ENCODE data around the gene FBXL14. TPM values are rescaled to one million over a fixed set of nuclear protein-coding genes. Genes with fewer than 3 reads are reported as not detected.

FBXL14 gene
- total RNA-seq, 1 experiment from 2014 or later: 19.3 TPM

DNA sequence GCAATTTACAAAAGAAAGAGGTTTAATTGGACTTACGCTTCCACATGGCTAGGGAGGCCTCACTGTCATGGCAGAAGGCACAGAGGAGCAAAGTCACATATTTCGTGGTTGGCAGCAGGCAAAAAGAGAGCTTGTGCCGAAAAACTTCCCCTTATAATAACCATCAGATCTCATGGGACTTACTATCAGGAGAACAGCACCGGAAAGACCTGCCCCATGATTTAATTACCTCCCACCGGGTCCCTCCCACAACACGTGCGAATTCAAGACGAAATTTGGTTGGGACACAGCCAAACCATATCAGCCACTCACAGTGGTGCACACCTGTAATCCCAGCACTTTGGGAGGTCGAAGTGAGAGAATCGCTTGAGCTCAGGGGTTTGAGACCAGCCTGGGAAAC lies 68.5 kb downstream of the FBXL14 start:
- no TSS peak for BruUV-seq (replicated peaks)
- TF ChIP-seq EZH2 (IDR thresholded peaks at IDR 0.05; ENCODE audit: borderline replicate concordance, low read depth, low read length, poor library complexity, severe bottlenecking): no peak
- TF ChIP-seq, protein P1, sequence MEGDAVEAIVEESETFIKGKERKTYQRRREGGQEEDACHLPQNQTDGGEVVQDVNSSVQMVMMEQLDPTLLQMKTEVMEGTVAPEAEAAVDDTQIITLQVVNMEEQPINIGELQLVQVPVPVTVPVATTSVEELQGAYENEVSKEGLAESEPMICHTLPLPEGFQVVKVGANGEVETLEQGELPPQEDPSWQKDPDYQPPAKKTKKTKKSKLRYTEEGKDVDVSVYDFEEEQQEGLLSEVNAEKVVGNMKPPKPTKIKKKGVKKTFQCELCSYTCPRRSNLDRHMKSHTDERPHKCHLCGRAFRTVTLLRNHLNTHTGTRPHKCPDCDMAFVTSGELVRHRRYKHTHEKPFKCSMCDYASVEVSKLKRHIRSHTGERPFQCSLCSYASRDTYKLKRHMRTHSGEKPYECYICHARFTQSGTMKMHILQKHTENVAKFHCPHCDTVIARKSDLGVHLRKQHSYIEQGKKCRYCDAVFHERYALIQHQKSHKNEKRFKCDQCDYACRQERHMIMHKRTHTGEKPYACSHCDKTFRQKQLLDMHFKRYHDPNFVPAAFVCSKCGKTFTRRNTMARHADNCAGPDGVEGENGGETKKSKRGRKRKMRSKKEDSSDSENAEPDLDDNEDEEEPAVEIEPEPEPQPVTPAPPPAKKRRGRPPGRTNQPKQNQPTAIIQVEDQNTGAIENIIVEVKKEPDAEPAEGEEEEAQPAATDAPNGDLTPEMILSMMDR (conservative IDR thresholded peaks at IDR 0.05; ENCODE audit: low read depth, low read length): no peak
- Histone ChIP-seq H3K9me3 (ENCODE audit: low read depth, low read length, poor library complexity, severe bottlenecking) (no peaks in the 10 kb centered on the region), H3K27ac (ENCODE audit: low read depth, low read length, poor library complexity, severe bottlenecking) (no peak overlapping the region), H3K27me3 (replicated peaks; ENCODE audit: insufficient read depth, low read depth, low read length, poor library complexity) (peaks cover 12% of the 10 kb centered on the region), H3K4me3 (ENCODE audit: low read depth, low read length, poor library complexity, severe bottlenecking) (no peak overlapping the region), H3K4me1 (ENCODE audit: insufficient read depth, low read length, poor library complexity, severe bottlenecking) (peaks cover 4% of the 10 kb centered on the region), H3K36me3 (ENCODE audit: insufficient read depth, low read length, poor library complexity, severe bottlenecking) (no peaks in the 10 kb centered on the region)
- POLR2A ChIA-PET (ENCODE audit: low non-redundant PET): interaction anchor here (0.6 kb wide), 1 partner anchor 988 kb away, joined by 3 read pairs; no protein-coding TSS in a partner anchor
- DNase-seq (ENCODE audit: low spot score): no peak
- CTCF ChIA-PET: interaction anchor here (0.5 kb wide), 1 partner anchor 29 kb away, joined by 6 read pairs; no protein-coding TSS in a partner anchor
- intact Hi-C loops (cut with micrococcal nuclease; ENCODE audit: unreplicated experiment): no loop called here

DNA sequence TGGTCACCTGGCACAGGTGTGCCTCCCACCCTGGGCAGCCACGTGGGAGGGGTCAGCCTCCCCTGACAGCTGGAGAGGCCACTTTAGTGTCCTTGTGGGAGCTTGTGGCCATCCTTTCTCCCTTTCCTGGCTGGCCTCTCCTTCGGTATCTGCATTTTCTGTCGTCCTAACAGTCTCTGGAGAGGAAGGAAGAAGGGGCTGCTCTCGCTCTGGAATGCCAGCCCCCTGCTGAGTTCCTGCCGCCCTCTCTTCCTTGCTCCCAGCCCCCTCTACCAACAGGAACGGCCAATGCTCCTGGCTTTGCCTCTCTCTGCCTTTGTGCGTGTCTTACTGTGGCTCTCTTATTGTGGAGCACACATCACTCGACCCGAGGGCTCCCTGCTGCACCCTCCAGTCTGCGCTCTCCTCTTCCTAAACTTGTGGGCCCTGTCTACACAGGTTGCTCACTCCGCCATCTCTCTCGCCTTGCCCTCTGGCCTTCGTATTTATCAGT lies 70.8 kb downstream of the FBXL14 start:
- Histone ChIP-seq H3K4me1 (ENCODE audit: insufficient read depth, low read length, poor library complexity, severe bottlenecking) (peaks cover 4% of the 10 kb centered on the region), H3K36me3 (ENCODE audit: insufficient read depth, low read length, poor library complexity, severe bottlenecking) (no peaks in the 10 kb centered on the region), H3K9me3 (ENCODE audit: low read depth, low read length, poor library complexity, severe bottlenecking) (no peaks in the 10 kb centered on the region), H3K27ac (ENCODE audit: low read depth, low read length, poor library complexity, severe bottlenecking) (no peak overlapping the region), H3K4me3 (ENCODE audit: low read depth, low read length, poor library complexity, severe bottlenecking) (no peak overlapping the region), H3K27me3 (replicated peaks; ENCODE audit: insufficient read depth, low read depth, low read length, poor library complexity) (no peaks in the 10 kb centered on the region)
- ChIA-PET POLR2A (ENCODE audit: low non-redundant PET) (no interaction called here), CTCF (no interaction called here)
- TF ChIP-seq, protein P1 (conservative IDR thresholded peaks at IDR 0.05; ENCODE audit: low read depth, low read length): no peak
- TF ChIP-seq EZH2 (IDR thresholded peaks at IDR 0.05; ENCODE audit: borderline replicate concordance, low read depth, low read length, poor library complexity, severe bottlenecking): no peak
- BruUV-seq (replicated peaks): no TSS peak
- DNase-seq (ENCODE audit: low spot score): no peak
- intact Hi-C loops (cut with micrococcal nuclease; ENCODE audit: unreplicated experiment): no loop called here

DNA sequence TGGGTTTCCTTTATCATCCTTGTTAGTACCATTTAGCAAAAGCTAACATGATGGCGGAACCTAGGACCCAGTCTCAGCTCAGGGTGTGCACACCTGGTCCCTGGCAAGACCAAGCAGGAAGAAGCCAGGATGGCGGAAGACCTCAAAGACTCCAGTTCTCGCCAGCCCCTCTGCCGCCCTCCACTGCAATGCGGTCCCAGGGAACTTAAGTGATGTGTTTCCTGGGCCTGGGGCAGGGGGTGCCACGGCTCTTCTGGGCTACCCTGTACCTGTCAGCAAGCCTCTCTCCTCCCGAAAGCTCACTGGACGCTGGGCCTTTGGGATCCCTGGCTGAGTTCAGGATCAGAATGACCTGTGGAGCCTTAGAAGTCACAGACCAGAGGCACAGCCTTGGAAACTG lies 71.3 kb downstream of the FBXL14 start:
- H3K9me3 ChIP-seq (ENCODE audit: low read depth, low read length, poor library complexity, severe bottlenecking): no peaks in the 10 kb centered on the region
- no peak overlapping the region for H3K27ac ChIP-seq (ENCODE audit: low read depth, low read length, poor library complexity, severe bottlenecking)
- no peak for DNase-seq (ENCODE audit: low spot score)
- H3K4me1 ChIP-seq (ENCODE audit: insufficient read depth, low read length, poor library complexity, severe bottlenecking): peaks cover 4% of the 10 kb centered on the region
- ChIA-PET POLR2A (ENCODE audit: low non-redundant PET) (no interaction called here), CTCF (no interaction called here)
- H3K36me3 ChIP-seq (ENCODE audit: insufficient read depth, low read length, poor library complexity, severe bottlenecking): no peaks in the 10 kb centered on the region
- TF ChIP-seq, protein P1 (conservative IDR thresholded peaks at IDR 0.05; ENCODE audit: low read depth, low read length): no peak
- no peak for TF ChIP-seq EZH2 (IDR thresholded peaks at IDR 0.05; ENCODE audit: borderline replicate concordance, low read depth, low read length, poor library complexity, severe bottlenecking)
- no peaks in the 10 kb centered on the region for H3K27me3 ChIP-seq (replicated peaks; ENCODE audit: insufficient read depth, low read depth, low read length, poor library complexity)
- H3K4me3 ChIP-seq (ENCODE audit: low read depth, low read length, poor library complexity, severe bottlenecking): no peak overlapping the region
- no TSS peak for BruUV-seq (replicated peaks)
- intact Hi-C loops (cut with micrococcal nuclease; ENCODE audit: unreplicated experiment): no loop called here
